Transverse colon (tissue), 4 donors: ENCODE measurements around the gene CCNJL. TPM values are rescaled to one million over a fixed set of nuclear protein-coding genes. Genes with fewer than 3 reads are reported as not detected.

ENCODE experiments used
- DNase-seq: peaks from one replicate; pipeline ENCODE4 v3.0.0-alpha.2; 2019
- H3K27ac ChIP-seq, 4 donors: fragments of 200-600 bp; sonication (generic); 2 replicates each; pipeline ENCODE4 v1.5.1; 2016 to 2018; ENCODE audit warnings: inconsistent platforms in 4 of 4
- H3K27me3 ChIP-seq: fragments of 200-600 bp; sonication (generic); 2 replicates; pipeline ENCODE4 v1.5.1; 2017; ENCODE audit warnings: inconsistent platforms
- H3K36me3 ChIP-seq, 4 donors: fragments of 200-600 bp; sonication (generic); 2 replicates each; pipeline ENCODE4 v1.5.1; 2017 to 2019; ENCODE audit warnings: inconsistent platforms in 4 of 4
- H3K4me1 ChIP-seq, 4 donors: fragments of 200-600 bp; sonication (generic); 2 replicates each; pipeline ENCODE4 v1.5.1; 2017 to 2020; ENCODE audit warnings: inconsistent platforms in 4 of 4
- H3K4me3 ChIP-seq, 4 donors: fragments of 200-600 bp; sonication (generic); 1 replicate in 1 of 4; 2 replicates in 3 of 4; pipeline versions ENCODE4 v1.5.1 to v1.6.1; 2017 to 2019; ENCODE audit warnings: inconsistent platforms in 4 of 4
- H3K9me3 ChIP-seq, 2 donors: fragments of 200-600 bp; sonication (generic); 2 replicates each; pipeline ENCODE4 v1.5.1; 2017 to 2019; ENCODE audit warnings: inconsistent platforms in 2 of 2
- EP300 ChIP-seq: sonication (generic); formaldehyde crosslinking; IDR thresholded peaks from one replicate; pipeline ENCODE4 v1.6.1; 2017; ENCODE audit warnings: antibody characterized with exemption, low read depth
- POLR2A ChIP-seq: fragments of 450-650 bp; IDR thresholded peaks from one replicate; pipeline ENCODE4 v1.6.1; 2016; ENCODE audit warnings: antibody characterized with exemption, mild to moderate bottlenecking, moderate library complexity
- POLR2AphosphoS5 ChIP-seq, 3 donors: sonication (generic); formaldehyde crosslinking; IDR thresholded peaks; one replicate each; pipeline ENCODE4 v1.6.1; 2016; ENCODE audit warnings: antibody characterized with exemption in 3 of 3
- WGBS, 2 donors: methylation state at CpG; one replicate each; pipeline ENCODE4 v1.1.5; 2018; ENCODE audit warnings: low coverage in 1 of 2; 5-methylcytosine and 5-hydroxymethylcytosine counted together
- in situ Hi-C, 4 donors: fragments of 200-750 bp; cut with MboI; loops; one replicate each; pipeline versions ENCODE4 v1.15.0 to v1.15.1; 2017; ENCODE audit warnings: low sequenced_read_pairs in 3 of 4, low pct_ligation_motif_present in 1 of 4, low pct_unique_long_range_greater_than_20kb in 1 of 4
- intact Hi-C: fragments of 100-400 bp; cut with DNase I; formaldehyde crosslinking; loops from one replicate; pipeline ENCODE4 v1.15.1; 2023; ENCODE audit warnings: low total_unique reads
- total RNA-seq, 4 donors: library from RNA; depleted of rRNA; stranded (reverse); fragments of >200 nt; gene quantifications; one replicate each; pipeline ENCODE4 v1.1.0, GENCODE V29; 2016
- TF ChIP-seq, protein P1 (sequence below), 5 experiments: fragments of 200-600 bp in 3 of 5; fragments of 450-650 bp in 2 of 5; sonication (generic) in 3 of 5; IDR thresholded peaks; 1 replicate in 2 of 5; 2 replicates in 3 of 5; pipeline ENCODE4 v1.5.1; 2016 to 2017; ENCODE audit warnings: antibody characterized with exemption in 5 of 5, inconsistent platforms in 3 of 5, mild to moderate bottlenecking in 2 of 5, moderate library complexity in 1 of 5

The CCNJL gene
- total RNA-seq, 4 donors from 2014 or later, result 23.9 to 37.6 (median 28.3) TPM

DNA sequence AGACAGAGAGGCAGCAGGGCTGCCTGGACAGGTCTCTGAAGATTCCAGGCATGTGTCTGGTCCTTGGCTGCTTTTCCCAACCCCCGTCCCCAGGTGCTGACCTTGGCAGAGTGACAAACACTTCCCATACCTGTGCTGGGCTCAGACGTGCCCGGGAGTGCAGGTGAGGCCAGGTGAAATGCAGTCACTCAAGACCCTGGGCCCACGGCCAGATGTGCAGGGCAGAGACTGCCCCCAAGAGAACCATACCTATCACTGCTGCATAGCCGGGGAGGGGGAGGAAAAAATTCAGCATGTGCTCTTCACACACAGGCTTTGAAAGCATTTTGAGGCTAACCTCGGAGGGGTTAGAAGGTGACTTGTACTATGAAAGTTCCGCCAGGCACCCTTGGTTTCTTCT, 22.6 kb downstream of the CCNJL start:
- Histone ChIP-seq H3K4me1 (peaks cover 5 to 32% (median 22%) of the 10 kb centered on the region in 4 donors), H3K27me3 (no peaks in the 10 kb centered on the region), H3K36me3 (no peaks in the 10 kb centered on the region), H3K27ac (no peak overlapping the region), H3K4me3 (no peak overlapping the region), H3K9me3 (no peaks in the 10 kb centered on the region)
- intact Hi-C loops (no loop called here), in situ Hi-C loops (no loop called here)
- DNase-seq, result no peak
- TF ChIP-seq POLR2AphosphoS5 (IDR thresholded peaks at IDR 0.05), result no peak
- TF ChIP-seq EP300, result no peak
- TF ChIP-seq, protein P1, sequence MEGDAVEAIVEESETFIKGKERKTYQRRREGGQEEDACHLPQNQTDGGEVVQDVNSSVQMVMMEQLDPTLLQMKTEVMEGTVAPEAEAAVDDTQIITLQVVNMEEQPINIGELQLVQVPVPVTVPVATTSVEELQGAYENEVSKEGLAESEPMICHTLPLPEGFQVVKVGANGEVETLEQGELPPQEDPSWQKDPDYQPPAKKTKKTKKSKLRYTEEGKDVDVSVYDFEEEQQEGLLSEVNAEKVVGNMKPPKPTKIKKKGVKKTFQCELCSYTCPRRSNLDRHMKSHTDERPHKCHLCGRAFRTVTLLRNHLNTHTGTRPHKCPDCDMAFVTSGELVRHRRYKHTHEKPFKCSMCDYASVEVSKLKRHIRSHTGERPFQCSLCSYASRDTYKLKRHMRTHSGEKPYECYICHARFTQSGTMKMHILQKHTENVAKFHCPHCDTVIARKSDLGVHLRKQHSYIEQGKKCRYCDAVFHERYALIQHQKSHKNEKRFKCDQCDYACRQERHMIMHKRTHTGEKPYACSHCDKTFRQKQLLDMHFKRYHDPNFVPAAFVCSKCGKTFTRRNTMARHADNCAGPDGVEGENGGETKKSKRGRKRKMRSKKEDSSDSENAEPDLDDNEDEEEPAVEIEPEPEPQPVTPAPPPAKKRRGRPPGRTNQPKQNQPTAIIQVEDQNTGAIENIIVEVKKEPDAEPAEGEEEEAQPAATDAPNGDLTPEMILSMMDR (IDR thresholded peaks at IDR 0.05), result no peak
- no peak for TF ChIP-seq POLR2A
- 49 to 60% methylated on average over 1 to 7 of the region's 7 CpGs for WGBS, 2 donors

GRCh38 chr5:160289356-160289651, 23.1 kb downstream of the CCNJL start:
- Histone ChIP-seq H3K9me3 (no peaks in the 10 kb centered on the region), H3K4me3 (no peak overlapping the region)
- intact Hi-C loops, result no loop called here

GRCh38 chr5:160287378-160288051, 24.8 kb downstream of the CCNJL start:
- intact Hi-C loops (no loop called here), in situ Hi-C loops (no loop called here)
- Histone ChIP-seq H3K27me3 (no peaks in the 10 kb centered on the region), H3K36me3 (no peaks in the 10 kb centered on the region), H3K4me1 (peaks cover 5 to 38% (median 24%) of the 10 kb centered on the region in 4 donors), H3K27ac (peak overlapping the region; percentile 27 to 62 (median 55)), H3K4me3 (no peak overlapping the region), H3K9me3 (no peaks in the 10 kb centered on the region)
- TF ChIP-seq POLR2AphosphoS5 (IDR thresholded peaks at IDR 0.05) (peak; percentile 52 to 63 (median 63)), POLR2A (no peak)
- peak; percentile 54 for DNase-seq
- 43 to 45% methylated on average over 1 to 7 of the region's 8 CpGs for WGBS, 2 donors

More at GRCh38 chr5:160289356-160289651, 23.1 kb downstream of the CCNJL start:
- 93 to 100% methylated on average over 1 to 2 of the region's 2 CpGs for WGBS, 2 donors
- Histone ChIP-seq H3K27ac (no peak overlapping the region), H3K36me3 (no peaks in the 10 kb centered on the region), H3K4me1 (peaks cover 5 to 36% (median 24%) of the 10 kb centered on the region in 4 donors), H3K27me3 (no peaks in the 10 kb centered on the region)
- in situ Hi-C loops, result no loop called here
- DNase-seq, result no peak
- TF ChIP-seq, protein P1 (IDR thresholded peaks at IDR 0.05), result no peak
- no peak for TF ChIP-seq POLR2A
- no peak for TF ChIP-seq EP300
- TF ChIP-seq POLR2AphosphoS5 (IDR thresholded peaks at IDR 0.05), result no peak

DNA sequence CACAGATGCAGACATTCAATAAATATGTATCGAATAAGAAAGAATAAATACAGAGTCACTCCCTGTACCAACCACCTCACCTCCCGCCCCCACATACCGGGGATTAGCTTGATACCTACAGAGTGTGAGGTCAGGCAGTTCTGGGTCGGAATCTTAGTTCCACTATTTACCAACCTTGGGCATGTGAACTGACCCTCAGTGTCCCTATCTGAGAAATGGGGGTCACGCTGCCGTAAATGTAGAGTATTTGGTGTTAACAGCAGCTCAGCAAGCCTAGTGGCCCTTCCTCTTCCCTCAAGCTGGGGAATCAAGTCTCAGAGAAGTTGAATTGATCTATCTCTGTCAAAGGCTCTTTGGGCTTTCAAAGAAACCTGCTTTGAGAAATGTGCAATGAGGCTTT, 25.4 kb downstream of the CCNJL start:
- TF ChIP-seq EP300, result no peak
- no peak for TF ChIP-seq POLR2A
- TF ChIP-seq, protein P1 (IDR thresholded peaks at IDR 0.05), result no peak
- no peak for TF ChIP-seq POLR2AphosphoS5 (IDR thresholded peaks at IDR 0.05)
- peaks cover 5 to 43% (median 25%) of the 10 kb centered on the region in 4 donors for H3K4me1 ChIP-seq
- no peaks in the 10 kb centered on the region for H3K36me3 ChIP-seq
- no peak for DNase-seq
- no peak overlapping the region for H3K4me3 ChIP-seq
- H3K27me3 ChIP-seq, result no peaks in the 10 kb centered on the region
- WGBS, 2 donors, result 84 to 92% methylated on average over 4 to 6 of the region's 6 CpGs
- peak overlapping the region; percentile 27 to 62 (median 55) for H3K27ac ChIP-seq
- no peaks in the 10 kb centered on the region for H3K9me3 ChIP-seq
- in situ Hi-C loops (no loop called here), intact Hi-C loops (no loop called here)

GRCh38 chr5:160285316-160285715, 27.0 kb downstream of the CCNJL start:
- DNase-seq, result no peak
- Histone ChIP-seq H3K27me3 (no peaks in the 10 kb centered on the region), H3K4me3 (no peak overlapping the region), H3K4me1 (peaks cover 5 to 57% (median 29%) of the 10 kb centered on the region in 4 donors), H3K36me3 (no peaks in the 10 kb centered on the region), H3K27ac (peak overlapping the region in 3 of 4 donors; percentile 60 to 71 (median 67)), H3K9me3 (no peaks in the 10 kb centered on the region)
- TF ChIP-seq, protein P1 (IDR thresholded peaks at IDR 0.05), result no peak
- TF ChIP-seq POLR2A (no peak), POLR2AphosphoS5 (IDR thresholded peaks at IDR 0.05) (no peak), EP300 (no peak)
- intact Hi-C loops (no loop called here), in situ Hi-C loops (no loop called here)
- WGBS, 2 donors, result 63 to 67% methylated on average over 2 of the region's 2 CpGs
